ENCODE measurements around the gene DNM2. TPM values are rescaled to one million over a fixed set of nuclear protein-coding genes. Genes with fewer than 3 reads are reported as not detected.

DNM2 gene
- polyA plus RNA-seq, 4 donors, result 145 to 248 (median 166) TPM

GRCh38 chr19:10842788-10843187 lies 124.9 kb downstream of the DNM2 start:
- 86 to 89% (median 89%) methylated on average over 7 of the region's 7 CpGs for WGBS, 3 donors
- no peaks in the 10 kb centered on the region for H3K36me3 ChIP-seq (ENCODE audit: control insufficient read depth in 3 of 3, insufficient read depth in 2 of 3, low read depth in 1 of 3, low read length in 3 of 3)
- H3K9me3 ChIP-seq (ENCODE audit: control insufficient read depth in 2 of 2, insufficient read depth in 1 of 2, low read depth in 1 of 2, low read length in 1 of 2), result peaks cover 0 to 5% of the 10 kb centered on the region in 2 donors
- no peak overlapping the region for H3K4me3 ChIP-seq (ENCODE audit: low read depth in 1 of 3, low read length in 3 of 3)
- H3K4me1 ChIP-seq (ENCODE audit: control insufficient read depth in 3 of 3, insufficient read depth in 2 of 3, low read depth in 1 of 3, low read length in 2 of 3), result no peaks in the 10 kb centered on the region
- DNase-seq (no peak), FAIRE-seq (no peak)
- no peaks in the 10 kb centered on the region for H3K27me3 ChIP-seq (ENCODE audit: control insufficient read depth in 3 of 3, insufficient read depth in 3 of 3, low read length in 3 of 3)
- no peak overlapping the region for H3K27ac ChIP-seq (ENCODE audit: low read depth in 1 of 3, low read length in 2 of 3)

- DNase-seq (no peak), FAIRE-seq (no peak)
- Histone ChIP-seq H3K9me3 (ENCODE audit: control insufficient read depth in 2 of 2, insufficient read depth in 1 of 2, low read depth in 1 of 2, low read length in 1 of 2) (peaks cover 0 to 8% of the 10 kb centered on the region in 2 donors), H3K4me1 (ENCODE audit: control insufficient read depth in 3 of 3, insufficient read depth in 2 of 3, low read depth in 1 of 3, low read length in 2 of 3) (no peaks in the 10 kb centered on the region), H3K4me3 (ENCODE audit: low read depth in 1 of 3, low read length in 3 of 3) (no peak overlapping the region), H3K36me3 (ENCODE audit: control insufficient read depth in 3 of 3, insufficient read depth in 2 of 3, low read depth in 1 of 3, low read length in 3 of 3) (peaks cover 0 to 2% (median 0%) of the 10 kb centered on the region in 3 donors), H3K27ac (ENCODE audit: low read depth in 1 of 3, low read length in 2 of 3) (no peak overlapping the region), H3K27me3 (ENCODE audit: control insufficient read depth in 3 of 3, insufficient read depth in 3 of 3, low read length in 3 of 3) (no peaks in the 10 kb centered on the region)
- WGBS, 3 donors, result 60 to 77% (median 75%) methylated on average over 2 of the region's 2 CpGs
These were observed 128.8 kb downstream of the DNM2 start for GRCh38 chr19:10846500-10847202.

- 39 to 55% (median 51%) methylated on average over 13 to 14 of the region's 14 CpGs for WGBS, 3 donors
- DNase-seq (no peak), FAIRE-seq (no peak)
- Histone ChIP-seq H3K27ac (ENCODE audit: low read depth in 1 of 3, low read length in 2 of 3) (no peak within 1 kb of the TSS), H3K27me3 (ENCODE audit: control insufficient read depth in 3 of 3, insufficient read depth in 3 of 3, low read length in 3 of 3) (no peaks in the 10 kb centered on the region), H3K4me1 (ENCODE audit: control insufficient read depth in 3 of 3, insufficient read depth in 2 of 3, low read depth in 1 of 3, low read length in 2 of 3) (no peaks in the 10 kb centered on the region), H3K4me3 (ENCODE audit: low read depth in 1 of 3, low read length in 3 of 3) (peak within 1 kb of the TSS in 1 of 3 donors; percentile 37), H3K9me3 (ENCODE audit: control insufficient read depth in 2 of 2, insufficient read depth in 1 of 2, low read depth in 1 of 2, low read length in 1 of 2) (peaks cover 0 to 8% of the 10 kb centered on the region in 2 donors), H3K36me3 (ENCODE audit: control insufficient read depth in 3 of 3, insufficient read depth in 2 of 3, low read depth in 1 of 3, low read length in 3 of 3) (peaks cover 0 to 2% (median 0%) of the 10 kb centered on the region in 3 donors)
These were observed 130.5 kb downstream of the DNM2 start, which contains the start of gene C19orf38 for GRCh38 chr19:10848230-10848856. Gene C19orf38, plus strand, starts transcription at chr19:10848415. Its CDS starts 94 bp downstream, at chr19:10848509.

GRCh38 chr19:10850631-10851030 lies 132.8 kb downstream of the DNM2 start:
- H3K27me3 ChIP-seq (ENCODE audit: control insufficient read depth in 3 of 3, insufficient read depth in 3 of 3, low read length in 3 of 3), result no peaks in the 10 kb centered on the region
- H3K9me3 ChIP-seq (ENCODE audit: control insufficient read depth in 2 of 2, insufficient read depth in 1 of 2, low read depth in 1 of 2, low read length in 1 of 2), result peaks cover 0 to 8% of the 10 kb centered on the region in 2 donors
- WGBS, 3 donors, result 90 to 92% (median 91%) methylated on average over 5 of the region's 5 CpGs
- DNase-seq (no peak), FAIRE-seq (no peak)
- H3K4me1 ChIP-seq (ENCODE audit: control insufficient read depth in 3 of 3, insufficient read depth in 2 of 3, low read depth in 1 of 3, low read length in 2 of 3), result no peaks in the 10 kb centered on the region
- peaks cover 0 to 2% (median 0%) of the 10 kb centered on the region in 3 donors for H3K36me3 ChIP-seq (ENCODE audit: control insufficient read depth in 3 of 3, insufficient read depth in 2 of 3, low read depth in 1 of 3, low read length in 3 of 3)
- no peak overlapping the region for H3K4me3 ChIP-seq (ENCODE audit: low read depth in 1 of 3, low read length in 3 of 3)
- H3K27ac ChIP-seq (ENCODE audit: low read depth in 1 of 3, low read length in 2 of 3), result no peak overlapping the region

- Histone ChIP-seq H3K4me1 (ENCODE audit: control insufficient read depth in 3 of 3, insufficient read depth in 2 of 3, low read depth in 1 of 3, low read length in 2 of 3) (no peaks in the 10 kb centered on the region), H3K4me3 (ENCODE audit: low read depth in 1 of 3, low read length in 3 of 3) (no peak overlapping the region), H3K36me3 (ENCODE audit: control insufficient read depth in 3 of 3, insufficient read depth in 2 of 3, low read depth in 1 of 3, low read length in 3 of 3) (peaks cover 0 to 2% (median 0%) of the 10 kb centered on the region in 3 donors), H3K27me3 (ENCODE audit: control insufficient read depth in 3 of 3, insufficient read depth in 3 of 3, low read length in 3 of 3) (no peaks in the 10 kb centered on the region), H3K27ac (ENCODE audit: low read depth in 1 of 3, low read length in 2 of 3) (no peak overlapping the region), H3K9me3 (ENCODE audit: control insufficient read depth in 2 of 2, insufficient read depth in 1 of 2, low read depth in 1 of 2, low read length in 1 of 2) (peaks cover 0 to 3% of the 10 kb centered on the region in 2 donors)
- WGBS, 3 donors, result 75 to 78% (median 76%) methylated on average over 7 of the region's 7 CpGs
- DNase-seq (no peak), FAIRE-seq (no peak)
These were observed 134.4 kb downstream of the DNM2 start for GRCh38 chr19:10852098-10852800.

- H3K9me3 ChIP-seq (ENCODE audit: control insufficient read depth in 2 of 2, insufficient read depth in 1 of 2, low read depth in 1 of 2, low read length in 1 of 2), result peaks cover 0 to 3% of the 10 kb centered on the region in 2 donors
- H3K4me1 ChIP-seq (ENCODE audit: control insufficient read depth in 3 of 3, insufficient read depth in 2 of 3, low read depth in 1 of 3, low read length in 2 of 3), result no peaks in the 10 kb centered on the region
- FAIRE-seq (no peak), DNase-seq (no peak)
- no peak overlapping the region for H3K4me3 ChIP-seq (ENCODE audit: low read depth in 1 of 3, low read length in 3 of 3)
- H3K27me3 ChIP-seq (ENCODE audit: control insufficient read depth in 3 of 3, insufficient read depth in 3 of 3, low read length in 3 of 3), result no peaks in the 10 kb centered on the region
- peaks cover 0 to 2% (median 0%) of the 10 kb centered on the region in 3 donors for H3K36me3 ChIP-seq (ENCODE audit: control insufficient read depth in 3 of 3, insufficient read depth in 2 of 3, low read depth in 1 of 3, low read length in 3 of 3)
- no peak overlapping the region for H3K27ac ChIP-seq (ENCODE audit: low read depth in 1 of 3, low read length in 2 of 3)
- 62 to 72% (median 71%) methylated on average over 7 of the region's 7 CpGs for WGBS, 3 donors
These were observed 135.1 kb downstream of the DNM2 start for GRCh38 chr19:10852941-10853340.

GRCh38 chr19:10854350-10855089 lies 136.6 kb downstream of the DNM2 start:
- Histone ChIP-seq H3K9me3 (ENCODE audit: control insufficient read depth in 2 of 2, insufficient read depth in 1 of 2, low read depth in 1 of 2, low read length in 1 of 2) (peaks cover 0 to 3% of the 10 kb centered on the region in 2 donors), H3K27ac (ENCODE audit: low read depth in 1 of 3, low read length in 2 of 3) (no peak overlapping the region), H3K27me3 (ENCODE audit: control insufficient read depth in 3 of 3, insufficient read depth in 3 of 3, low read length in 3 of 3) (no peaks in the 10 kb centered on the region), H3K4me3 (ENCODE audit: low read depth in 1 of 3, low read length in 3 of 3) (no peak overlapping the region), H3K36me3 (ENCODE audit: control insufficient read depth in 3 of 3, insufficient read depth in 2 of 3, low read depth in 1 of 3, low read length in 3 of 3) (peaks cover 0 to 2% (median 0%) of the 10 kb centered on the region in 3 donors), H3K4me1 (ENCODE audit: control insufficient read depth in 3 of 3, insufficient read depth in 2 of 3, low read depth in 1 of 3, low read length in 2 of 3) (no peaks in the 10 kb centered on the region)
- 63 to 76% (median 72%) methylated on average over 7 of the region's 7 CpGs for WGBS, 3 donors
- no peak for FAIRE-seq
- no peak for DNase-seq

All from small intestine (tissue), 7 donors.